Stimulated activated CD8-positive, alpha-beta memory T cell treated with anti-CD3 and anti-CD28 coated beads, Interleukin-15, amount 100 ng/mL, for 24 hours (primary cell): ENCODE results near the gene NKAIN2.
"Not testable (repeated sequence)": the region's sequence is repeated elsewhere in the genome, so short reads cannot be mapped to it uniquely, and the experiment has no call there.

Source experiments
- DNase-seq: peaks from one replicate; pipeline ENCODE4 v3.0.0-alpha.2; 2020; ENCODE audit warnings: low read depth

NKAIN2 gene

GRCh38 chr6:124517339-124517738 is 713.7 kb downstream of the NKAIN2 start:
- no peak for DNase-seq

GRCh38 chr6:124520514-124520913 is 716.8 kb downstream of the NKAIN2 start:
- no peak for DNase-seq

- no peak for DNase-seq
These were observed 718.7 kb downstream of the NKAIN2 start for GRCh38 chr6:124522335-124522734.

GRCh38 chr6:124524491-124525200 is 721.0 kb downstream of the NKAIN2 start:
- DNase-seq, result no peak

- DNase-seq, result no peak
These were observed 727.3 kb downstream of the NKAIN2 start for GRCh38 chr6:124530926-124531325.

- no peak for DNase-seq
These were observed 731.6 kb downstream of the NKAIN2 start for GRCh38 chr6:124535299-124535698.

GRCh38 chr6:124535746-124536145 is 732.1 kb downstream of the NKAIN2 start:
- no peak for DNase-seq

GRCh38 chr6:124536157-124536841 is 732.6 kb downstream of the NKAIN2 start:
- DNase-seq, result no peak

- DNase-seq, result no peak
These were observed 733.2 kb downstream of the NKAIN2 start for GRCh38 chr6:124536842-124537191.

- no peak for DNase-seq
These were observed 735.4 kb downstream of the NKAIN2 start for GRCh38 chr6:124539096-124539495.

GRCh38 chr6:124541573-124541972 is 737.9 kb downstream of the NKAIN2 start:
- no peak for DNase-seq

GRCh38 chr6:124546601-124547000 is 742.9 kb downstream of the NKAIN2 start:
- DNase-seq, result no peak

GRCh38 chr6:124551711-124552233 is 748.1 kb downstream of the NKAIN2 start:
- no peak for DNase-seq

- DNase-seq, result no peak
These were observed 754.2 kb downstream of the NKAIN2 start for GRCh38 chr6:124557873-124558272.

GRCh38 chr6:124560078-124560477 is 756.4 kb downstream of the NKAIN2 start:
- DNase-seq, result not testable (repeated sequence)

- no peak for DNase-seq
These were observed 757.4 kb downstream of the NKAIN2 start for GRCh38 chr6:124560873-124561567.

GRCh38 chr6:124561635-124562130 is 758.0 kb downstream of the NKAIN2 start:
- no peak for DNase-seq

- not testable (repeated sequence) for DNase-seq
These were observed 760.5 kb downstream of the NKAIN2 start for GRCh38 chr6:124564125-124564524.

- DNase-seq, result no peak
These were observed 763.7 kb downstream of the NKAIN2 start for GRCh38 chr6:124567401-124567800.

GRCh38 chr6:124573953-124574352 is 770.3 kb downstream of the NKAIN2 start:
- DNase-seq, result no peak

GRCh38 chr6:124577734-124578281 is 774.1 kb downstream of the NKAIN2 start:
- no peak for DNase-seq

- no peak for DNase-seq
These were observed 786.3 kb downstream of the NKAIN2 start for GRCh38 chr6:124590001-124590400.
